Measurements from ENCODE around the gene MPP3. TPM values are rescaled to one million over a fixed set of nuclear protein-coding genes. Genes with fewer than 3 reads are reported as not detected.

Gene MPP3
- total RNA-seq, 6 donors from 2014 or later, result 16.2 to 142 (median 38.5) TPM

DNA sequence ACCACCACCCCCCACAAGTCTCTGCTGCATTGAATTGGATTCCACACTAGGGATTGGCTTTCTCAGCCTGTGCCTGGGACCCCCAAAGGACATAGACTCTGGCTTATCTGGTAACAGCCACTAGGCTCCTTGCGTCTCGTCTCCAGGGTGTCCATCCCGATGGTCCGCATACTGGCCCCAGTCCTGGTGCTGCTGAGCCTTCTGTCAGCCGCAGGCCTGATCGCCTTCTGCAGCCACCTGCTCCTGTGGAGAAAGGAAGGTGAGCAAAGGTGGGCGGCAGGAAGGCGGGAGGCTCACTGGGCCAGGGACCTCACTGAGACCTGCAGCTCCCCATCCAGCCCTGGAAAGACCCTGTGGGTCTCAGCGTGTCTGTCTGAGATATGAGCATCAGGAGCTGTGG, 22.1 kb upstream of the MPP3 start:
- ATAC-seq (ENCODE audit: low FRiP score in 2 of 2) (no peak), DNase-seq (no peak)
- H3K9me3 ChIP-seq, result no peaks in the 10 kb centered on the region
- no peak overlapping the region for H3K4me3 ChIP-seq
- H3K4me1 ChIP-seq, result peaks cover 0 to 9% (median 4%) of the 10 kb centered on the region in 4 donors
- no peak for TF ChIP-seq POLR2A (IDR thresholded peaks at IDR 0.05)
- no peak for TF ChIP-seq EP300 (IDR thresholded peaks at IDR 0.05)
- TF ChIP-seq POLR2AphosphoS5 (IDR thresholded peaks at IDR 0.05), result no peak
- TF ChIP-seq, protein P1, sequence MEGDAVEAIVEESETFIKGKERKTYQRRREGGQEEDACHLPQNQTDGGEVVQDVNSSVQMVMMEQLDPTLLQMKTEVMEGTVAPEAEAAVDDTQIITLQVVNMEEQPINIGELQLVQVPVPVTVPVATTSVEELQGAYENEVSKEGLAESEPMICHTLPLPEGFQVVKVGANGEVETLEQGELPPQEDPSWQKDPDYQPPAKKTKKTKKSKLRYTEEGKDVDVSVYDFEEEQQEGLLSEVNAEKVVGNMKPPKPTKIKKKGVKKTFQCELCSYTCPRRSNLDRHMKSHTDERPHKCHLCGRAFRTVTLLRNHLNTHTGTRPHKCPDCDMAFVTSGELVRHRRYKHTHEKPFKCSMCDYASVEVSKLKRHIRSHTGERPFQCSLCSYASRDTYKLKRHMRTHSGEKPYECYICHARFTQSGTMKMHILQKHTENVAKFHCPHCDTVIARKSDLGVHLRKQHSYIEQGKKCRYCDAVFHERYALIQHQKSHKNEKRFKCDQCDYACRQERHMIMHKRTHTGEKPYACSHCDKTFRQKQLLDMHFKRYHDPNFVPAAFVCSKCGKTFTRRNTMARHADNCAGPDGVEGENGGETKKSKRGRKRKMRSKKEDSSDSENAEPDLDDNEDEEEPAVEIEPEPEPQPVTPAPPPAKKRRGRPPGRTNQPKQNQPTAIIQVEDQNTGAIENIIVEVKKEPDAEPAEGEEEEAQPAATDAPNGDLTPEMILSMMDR (IDR thresholded peaks at IDR 0.05), result no peak
- H3K36me3 ChIP-seq, result no peaks in the 10 kb centered on the region
- no peak overlapping the region for H3K27ac ChIP-seq
- 84 to 92% methylated on average over 4 to 8 of the region's 9 CpGs for WGBS, 2 donors
- no peaks in the 10 kb centered on the region for H3K27me3 ChIP-seq

- H3K27ac ChIP-seq, result no peak overlapping the region
- no peaks in the 10 kb centered on the region for H3K36me3 ChIP-seq
- H3K9me3 ChIP-seq, result no peaks in the 10 kb centered on the region
- H3K27me3 ChIP-seq, result no peaks in the 10 kb centered on the region
- DNase-seq (no peak), ATAC-seq (ENCODE audit: low FRiP score in 2 of 2) (no peak)
- H3K4me3 ChIP-seq, result no peak overlapping the region
- H3K4me1 ChIP-seq, result peaks cover 0 to 9% (median 4%) of the 10 kb centered on the region in 4 donors
- 81 to 92% methylated on average over 3 to 8 of the region's 8 CpGs for WGBS, 2 donors
- TF ChIP-seq, protein P1 (IDR thresholded peaks at IDR 0.05), result no peak
- TF ChIP-seq POLR2AphosphoS5 (IDR thresholded peaks at IDR 0.05) (no peak), POLR2A (IDR thresholded peaks at IDR 0.05) (no peak), EP300 (IDR thresholded peaks at IDR 0.05) (no peak)
Observed at GRCh38 chr17:43854498-43854897, 21.6 kb upstream of the MPP3 start.

DNA sequence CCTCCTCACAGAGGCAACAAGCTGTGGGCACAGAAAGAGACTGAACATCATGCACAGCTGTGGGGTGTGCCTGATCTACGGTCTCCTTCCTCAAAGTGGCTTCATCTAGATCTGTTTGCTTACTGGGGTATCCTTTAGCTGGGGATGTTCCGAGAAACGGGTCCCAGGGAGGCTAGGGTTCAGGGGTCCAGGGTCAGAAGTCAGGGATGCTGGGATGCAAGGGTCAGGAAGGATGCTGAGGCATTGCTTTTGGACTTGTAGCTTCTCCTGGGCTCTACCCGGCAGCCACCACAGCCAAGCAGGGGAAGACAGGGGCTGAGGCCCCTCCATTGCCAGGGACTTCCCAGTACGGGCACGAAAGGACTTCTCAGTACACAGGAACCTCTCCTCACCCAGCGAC, 20.6 kb upstream of the MPP3 start:
- ATAC-seq (ENCODE audit: low FRiP score in 2 of 2) (no peak), DNase-seq (no peak)
- WGBS, 2 donors, result 77 to 78% methylated on average over 5 to 7 of the region's 7 CpGs
- Histone ChIP-seq H3K4me3 (no peak overlapping the region), H3K36me3 (no peaks in the 10 kb centered on the region), H3K27ac (peak overlapping the region in 1 of 4 donors; percentile 54), H3K4me1 (peaks cover 0 to 9% (median 4%) of the 10 kb centered on the region in 4 donors), H3K27me3 (no peaks in the 10 kb centered on the region), H3K9me3 (no peaks in the 10 kb centered on the region)
- TF ChIP-seq POLR2AphosphoS5 (IDR thresholded peaks at IDR 0.05) (no peak), POLR2A (IDR thresholded peaks at IDR 0.05) (no peak), EP300 (IDR thresholded peaks at IDR 0.05) (no peak)
- TF ChIP-seq, protein P1 (IDR thresholded peaks at IDR 0.05), result no peak

GRCh38 chr17:43852571-43852970, 19.6 kb upstream of the MPP3 start:
- H3K36me3 ChIP-seq, result no peaks in the 10 kb centered on the region
- WGBS, 2 donors, result 91 to 97% methylated on average over 7 to 8 of the region's 8 CpGs
- no peaks in the 10 kb centered on the region for H3K27me3 ChIP-seq
- H3K4me1 ChIP-seq, result peaks cover 0 to 8% (median 1%) of the 10 kb centered on the region in 4 donors
- ATAC-seq (ENCODE audit: low FRiP score in 2 of 2), result no peak
- no peaks in the 10 kb centered on the region for H3K9me3 ChIP-seq
- TF ChIP-seq POLR2AphosphoS5 (IDR thresholded peaks at IDR 0.05) (no peak), POLR2A (IDR thresholded peaks at IDR 0.05) (no peak), EP300 (IDR thresholded peaks at IDR 0.05) (no peak)
- TF ChIP-seq, protein P1 (IDR thresholded peaks at IDR 0.05), result no peak
- H3K27ac ChIP-seq, result peak overlapping the region in 1 of 4 donors; percentile 54
- no peak overlapping the region for H3K4me3 ChIP-seq
- no peak for DNase-seq

- Histone ChIP-seq H3K9me3 (no peaks in the 10 kb centered on the region), H3K36me3 (no peaks in the 10 kb centered on the region), H3K27ac (peak overlapping the region in 2 of 4 donors; percentile 21 to 77), H3K4me1 (peaks cover 0 to 11% (median 10%) of the 10 kb centered on the region in 4 donors), H3K27me3 (no peaks in the 10 kb centered on the region), H3K4me3 (peak overlapping the region in 3 of 4 donors; percentile 15 to 37 (median 19))
- ATAC-seq (ENCODE audit: low FRiP score in 2 of 2), result no peak
- TF ChIP-seq, protein P1 (IDR thresholded peaks at IDR 0.05), result no peak
- TF ChIP-seq POLR2AphosphoS5 (IDR thresholded peaks at IDR 0.05) (no peak), EP300 (IDR thresholded peaks at IDR 0.05) (no peak), POLR2A (IDR thresholded peaks at IDR 0.05) (no peak)
- WGBS, 2 donors, result 86 to 87% methylated on average over 8 of the region's 8 CpGs
- DNase-seq, result no peak
Observed at GRCh38 chr17:43849116-43849515, 16.2 kb upstream of the MPP3 start.

All from upper lobe of left lung (tissue), 6 donors.